ENCODE measurements around the gene CDKN2AIP. TPM values are rescaled to one million over a fixed set of nuclear protein-coding genes. Genes with fewer than 3 reads are reported as not detected.
A peak's percentile ranks its signal among the peaks of the same experiment; 100 is the strongest.
"Not testable (repeated sequence)": the region's sequence is repeated elsewhere in the genome, so short reads cannot be mapped to it uniquely, and the experiment has no call there.

CDKN2AIP gene
- total RNA-seq, 4 donors from 2014 or later, result 18.6 to 42.0 (median 31.0) TPM

- TF ChIP-seq POLR2A (IDR thresholded peaks at IDR 0.05) (no peak), EP300 (IDR thresholded peaks at IDR 0.05) (no peak), CTCF (IDR thresholded peaks at IDR 0.05) (no peak)
- H3K27me3 ChIP-seq, result no peaks in the 10 kb centered on the region
- no peak for DNase-seq (ENCODE audit: low spot score in 2 of 2)
- H3K4me3 ChIP-seq, result no peak overlapping the region
- H3K36me3 ChIP-seq, result no peaks in the 10 kb centered on the region
- peaks cover 0 to 13% (median 0%) of the 10 kb centered on the region in 4 donors for H3K4me1 ChIP-seq
- H3K27ac ChIP-seq, result no peak overlapping the region
- no peaks in the 10 kb centered on the region for H3K9me3 ChIP-seq
- 54 to 60% methylated on average over 2 of the region's 2 CpGs for WGBS, 2 donors
Measured at GRCh38 chr4:183469936-183470335, 25.5 kb downstream of the CDKN2AIP start.

GRCh38 chr4:183470821-183471220 is 26.4 kb downstream of the CDKN2AIP start:
- Histone ChIP-seq H3K36me3 (no peaks in the 10 kb centered on the region), H3K4me1 (peaks cover 0 to 13% (median 0%) of the 10 kb centered on the region in 4 donors), H3K27me3 (no peaks in the 10 kb centered on the region), H3K4me3 (no peak overlapping the region), H3K9me3 (no peaks in the 10 kb centered on the region), H3K27ac (no peak overlapping the region)
- TF ChIP-seq CTCF (IDR thresholded peaks at IDR 0.05) (no peak), EP300 (IDR thresholded peaks at IDR 0.05) (no peak), POLR2A (IDR thresholded peaks at IDR 0.05) (no peak)
- no peak for DNase-seq (ENCODE audit: low spot score in 2 of 2)
- 66 to 68% methylated on average over 4 of the region's 4 CpGs for WGBS, 2 donors

- 32 to 33% methylated on average over 12 of the region's 12 CpGs for WGBS, 2 donors
- H3K4me3 ChIP-seq, result no peak overlapping the region
- TF ChIP-seq CTCF (IDR thresholded peaks at IDR 0.05) (peak; percentile 69 to 88 (median 82)), EP300 (IDR thresholded peaks at IDR 0.05) (peak in 1 of 2 donors; percentile 33), POLR2A (IDR thresholded peaks at IDR 0.05) (no peak)
- no peaks in the 10 kb centered on the region for H3K9me3 ChIP-seq
- no peaks in the 10 kb centered on the region for H3K36me3 ChIP-seq
- peak; percentile 89 to 98 for DNase-seq (ENCODE audit: low spot score in 2 of 2)
- H3K27me3 ChIP-seq, result no peaks in the 10 kb centered on the region
- H3K27ac ChIP-seq, result peak overlapping the region in 1 of 4 donors; percentile 29
- H3K4me1 ChIP-seq, result peaks cover 0 to 13% (median 0%) of the 10 kb centered on the region in 4 donors
Measured at GRCh38 chr4:183471946-183472708, 27.7 kb downstream of the CDKN2AIP start.

- H3K9me3 ChIP-seq, result no peaks in the 10 kb centered on the region
- DNase-seq (ENCODE audit: low spot score in 2 of 2), result no peak
- H3K27me3 ChIP-seq, result no peaks in the 10 kb centered on the region
- H3K36me3 ChIP-seq, result no peaks in the 10 kb centered on the region
- no peak overlapping the region for H3K27ac ChIP-seq
- 43 to 47% methylated on average over 5 of the region's 5 CpGs for WGBS, 2 donors
- no peak overlapping the region for H3K4me3 ChIP-seq
- TF ChIP-seq POLR2A (IDR thresholded peaks at IDR 0.05), result no peak
- TF ChIP-seq CTCF (IDR thresholded peaks at IDR 0.05), result no peak
- TF ChIP-seq EP300 (IDR thresholded peaks at IDR 0.05), result no peak
- no peaks in the 10 kb centered on the region for H3K4me1 ChIP-seq
Measured at GRCh38 chr4:183478123-183478522, 33.7 kb downstream of the CDKN2AIP start.

GRCh38 chr4:183478926-183479325 is 34.5 kb downstream of the CDKN2AIP start:
- Histone ChIP-seq H3K4me3 (no peak overlapping the region), H3K36me3 (no peaks in the 10 kb centered on the region), H3K27me3 (no peaks in the 10 kb centered on the region), H3K27ac (no peak overlapping the region), H3K9me3 (no peaks in the 10 kb centered on the region), H3K4me1 (no peaks in the 10 kb centered on the region)
- no peak for DNase-seq (ENCODE audit: low spot score in 2 of 2)
- TF ChIP-seq CTCF (IDR thresholded peaks at IDR 0.05) (no peak), POLR2A (IDR thresholded peaks at IDR 0.05) (no peak), EP300 (IDR thresholded peaks at IDR 0.05) (no peak)
- 43 to 46% methylated on average over 2 of the region's 2 CpGs for WGBS, 2 donors

GRCh38 chr4:183482515-183483095 is 38.2 kb downstream of the CDKN2AIP start:
- not testable (repeated sequence) for DNase-seq (ENCODE audit: low spot score in 2 of 2); H3K4me1 ChIP-seq; H3K9me3 ChIP-seq; H3K36me3 ChIP-seq; H3K27me3 ChIP-seq; H3K4me3 ChIP-seq; H3K27ac ChIP-seq
- WGBS, 2 donors, result 92 to 99% methylated on average over 2 to 26 of the region's 33 CpGs

All from tibial nerve (tissue), 4 donors.